Calu3 (cell line): ENCODE results near the gene C12orf75. TPM values are rescaled to one million over a fixed set of nuclear protein-coding genes. Genes with fewer than 3 reads are reported as not detected.
"Not testable (repeated sequence)": the region's sequence is repeated elsewhere in the genome, so short reads cannot be mapped to it uniquely, and the experiment has no call there.

Experiments
- BruUV-seq: library from RNA; stranded (reverse); fragments of 400-500 nt; replicated peaks from 2 replicates; lab custom pipeline; 2021; lab: Mats Ljungman, UMichigan
- CTCF ChIA-PET: fragments of 300-600 bp; sonication (Branson Sonifier 250); formaldehyde crosslinking; loops from one replicate; lab custom pipeline; 2022; ENCODE audit warnings: antibody characterized with exemption; lab: Charles Lee
- DNase-seq: peaks from one replicate; pipeline ENCODE4 v3.0.0; 2022
- H3K27ac Mint-ChIP-seq: one replicate; pipeline ENCODE4 v1.8.0; 2022; ENCODE audit warnings: mixed read lengths; ENCODE audit not compliant: unreplicated experiment
- H3K27me3 Mint-ChIP-seq: one replicate; pipeline ENCODE4 v1.8.0; 2022; ENCODE audit warnings: mixed read lengths; ENCODE audit not compliant: unreplicated experiment
- H3K36me3 Mint-ChIP-seq: one replicate; pipeline ENCODE4 v1.8.0; 2022; ENCODE audit warnings: mild to moderate bottlenecking, moderate library complexity, mixed read lengths; ENCODE audit not compliant: insufficient read depth, unreplicated experiment
- H3K4me1 Mint-ChIP-seq: one replicate; pipeline ENCODE4 v1.8.0; 2022; ENCODE audit warnings: mild to moderate bottlenecking, low read depth, mixed read lengths; ENCODE audit not compliant: unreplicated experiment
- H3K4me3 Mint-ChIP-seq: one replicate; pipeline ENCODE4 v1.8.0; 2022; ENCODE audit warnings: mild to moderate bottlenecking, low read depth, moderate library complexity, mixed read lengths; ENCODE audit not compliant: unreplicated experiment
- H3K9me3 Mint-ChIP-seq: one replicate; pipeline ENCODE4 v1.8.0; 2022; ENCODE audit warnings: low read depth, mixed read lengths; ENCODE audit not compliant: unreplicated experiment
- intact Hi-C: fragments of 100-400 bp; cut with micrococcal nuclease; formaldehyde crosslinking; loops from one replicate; pipeline ENCODE4 v1.10.0; 2022; ENCODE audit not compliant: unreplicated experiment
- total RNA-seq: library from RNA; stranded (reverse); gene quantifications from 2 replicates; pipeline ENCODE4 v1.2.3, GENCODE V29; 2022
- TF ChIP-seq, protein P1 (sequence below): fragments of 200-600 bp; IDR thresholded peaks from one replicate; pipeline ENCODE4 v1.8.0; 2022; ENCODE audit warnings: antibody characterized with exemption; ENCODE audit not compliant: unreplicated experiment

Gene C12orf75
- total RNA-seq, 1 experiment from 2014 or later = 363 TPM

DNA sequence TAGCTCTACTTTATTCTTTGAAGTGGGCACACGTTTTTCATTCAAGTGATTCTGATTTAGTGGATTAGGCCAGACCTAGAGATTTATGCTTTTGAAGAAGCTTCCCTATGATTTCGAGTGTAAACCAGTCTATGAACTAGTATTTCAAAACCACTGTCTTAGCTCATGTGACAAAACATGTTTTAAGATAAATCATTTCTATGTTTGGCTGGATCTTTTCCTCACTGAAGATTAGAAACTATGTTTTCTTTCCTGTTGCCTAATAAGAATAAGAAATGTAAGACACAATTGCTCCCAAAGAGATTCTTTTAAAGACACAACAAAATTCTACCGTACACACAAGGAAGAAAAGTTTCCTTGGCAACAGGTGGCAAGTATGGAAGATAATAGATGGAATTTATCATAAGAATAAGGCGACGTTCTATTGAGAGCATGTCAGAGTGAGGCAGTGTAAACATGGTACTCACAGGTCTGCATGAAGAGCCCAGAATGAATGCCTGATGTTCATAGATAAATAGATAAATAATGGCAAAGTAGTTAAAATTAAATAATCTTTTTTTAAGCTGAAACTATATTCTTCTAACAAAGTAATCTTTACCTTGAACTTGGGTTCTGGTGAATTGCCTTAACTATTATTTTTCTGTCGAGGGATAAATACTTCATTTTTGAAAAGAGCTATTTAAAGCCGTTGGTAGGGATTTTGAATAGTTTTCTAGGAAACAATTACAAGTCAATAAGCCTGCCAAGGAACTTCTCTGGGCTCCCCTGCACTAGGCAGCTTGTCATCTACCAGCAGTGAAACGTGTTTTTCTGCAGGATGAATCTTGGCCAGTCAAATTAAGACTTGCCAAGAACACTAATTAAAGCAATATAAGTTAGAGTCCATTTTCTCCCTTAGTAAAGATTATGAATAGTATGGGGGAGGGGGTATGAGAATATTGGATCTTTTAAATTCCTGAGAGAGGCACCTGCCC, 34.1 kb upstream of the C12orf75 start:
- no peaks in the 10 kb centered on the region for H3K27me3 Mint-ChIP-seq
- CTCF ChIA-PET = interaction anchor here (1.3 kb wide), 1 partner anchor 59 kb away, joined by 6 read pairs; no protein-coding TSS in a partner anchor
- BruUV-seq = no TSS peak
- H3K36me3 Mint-ChIP-seq = peaks cover 5% of the 10 kb centered on the region
- intact Hi-C loops = no loop called here
- no peak overlapping the region for H3K4me3 Mint-ChIP-seq
- no peak overlapping the region for H3K27ac Mint-ChIP-seq
- peaks cover 15% of the 10 kb centered on the region for H3K9me3 Mint-ChIP-seq
- TF ChIP-seq, protein P1, sequence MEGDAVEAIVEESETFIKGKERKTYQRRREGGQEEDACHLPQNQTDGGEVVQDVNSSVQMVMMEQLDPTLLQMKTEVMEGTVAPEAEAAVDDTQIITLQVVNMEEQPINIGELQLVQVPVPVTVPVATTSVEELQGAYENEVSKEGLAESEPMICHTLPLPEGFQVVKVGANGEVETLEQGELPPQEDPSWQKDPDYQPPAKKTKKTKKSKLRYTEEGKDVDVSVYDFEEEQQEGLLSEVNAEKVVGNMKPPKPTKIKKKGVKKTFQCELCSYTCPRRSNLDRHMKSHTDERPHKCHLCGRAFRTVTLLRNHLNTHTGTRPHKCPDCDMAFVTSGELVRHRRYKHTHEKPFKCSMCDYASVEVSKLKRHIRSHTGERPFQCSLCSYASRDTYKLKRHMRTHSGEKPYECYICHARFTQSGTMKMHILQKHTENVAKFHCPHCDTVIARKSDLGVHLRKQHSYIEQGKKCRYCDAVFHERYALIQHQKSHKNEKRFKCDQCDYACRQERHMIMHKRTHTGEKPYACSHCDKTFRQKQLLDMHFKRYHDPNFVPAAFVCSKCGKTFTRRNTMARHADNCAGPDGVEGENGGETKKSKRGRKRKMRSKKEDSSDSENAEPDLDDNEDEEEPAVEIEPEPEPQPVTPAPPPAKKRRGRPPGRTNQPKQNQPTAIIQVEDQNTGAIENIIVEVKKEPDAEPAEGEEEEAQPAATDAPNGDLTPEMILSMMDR = no peak
- DNase-seq = no peak
- H3K4me1 Mint-ChIP-seq = peaks cover 21% of the 10 kb centered on the region

- CTCF ChIA-PET = no interaction called here
- no peaks in the 10 kb centered on the region for H3K4me1 Mint-ChIP-seq
- no peak overlapping the region for H3K27ac Mint-ChIP-seq
- H3K9me3 Mint-ChIP-seq = peaks cover 15% of the 10 kb centered on the region
- intact Hi-C loops = no loop called here
- no peaks in the 10 kb centered on the region for H3K36me3 Mint-ChIP-seq
- no peaks in the 10 kb centered on the region for H3K27me3 Mint-ChIP-seq
- no peak overlapping the region for H3K4me3 Mint-ChIP-seq
- no TSS peak for BruUV-seq
- DNase-seq = no peak
- TF ChIP-seq, protein P1 = no peak
Measured at GRCh38 chr12:105300883-105301282, 29.6 kb upstream of the C12orf75 start.

DNA sequence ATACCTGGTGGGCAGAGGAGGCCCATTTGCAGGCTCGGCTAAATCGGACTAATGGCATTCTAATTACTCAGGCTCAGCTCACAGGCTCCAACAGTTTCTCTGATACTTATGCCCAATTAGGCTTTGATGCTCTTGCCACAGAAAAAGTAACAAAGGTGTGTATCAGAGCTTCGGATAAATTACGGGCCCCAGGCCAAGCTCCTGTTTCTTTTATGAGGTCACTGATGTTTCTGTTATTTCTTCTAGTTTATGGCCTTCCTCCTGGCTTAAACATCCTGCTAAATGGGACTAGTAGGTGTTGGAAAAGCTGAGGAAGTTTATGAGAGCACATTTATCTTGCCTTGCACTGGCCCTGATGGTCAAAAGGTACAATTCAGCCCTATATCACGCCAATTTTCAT, 28.8 kb upstream of the C12orf75 start:
- Mint-ChIP-seq H3K4me3 (no peak overlapping the region), H3K4me1 (no peaks in the 10 kb centered on the region), H3K36me3 (no peaks in the 10 kb centered on the region), H3K27me3 (no peaks in the 10 kb centered on the region), H3K9me3 (peaks cover 15% of the 10 kb centered on the region), H3K27ac (no peak overlapping the region)
- BruUV-seq = no TSS peak
- TF ChIP-seq, protein P1 = no peak
- CTCF ChIA-PET = no interaction called here
- no peak for DNase-seq
- intact Hi-C loops = no loop called here

- H3K27ac Mint-ChIP-seq, H3K36me3 Mint-ChIP-seq, H3K4me3 Mint-ChIP-seq, H3K4me1 Mint-ChIP-seq, BruUV-seq, DNase-seq, intact Hi-C loops, H3K27me3 Mint-ChIP-seq: not testable (repeated sequence)
- peaks cover 16% of the 10 kb centered on the region for H3K9me3 Mint-ChIP-seq
- CTCF ChIA-PET = interaction anchor here (1.1 kb wide), 1 partner anchor 18 kb away, joined by 3 read pairs; no protein-coding TSS in a partner anchor
Measured at GRCh38 chr12:105302986-105303385, 27.5 kb upstream of the C12orf75 start.

DNA sequence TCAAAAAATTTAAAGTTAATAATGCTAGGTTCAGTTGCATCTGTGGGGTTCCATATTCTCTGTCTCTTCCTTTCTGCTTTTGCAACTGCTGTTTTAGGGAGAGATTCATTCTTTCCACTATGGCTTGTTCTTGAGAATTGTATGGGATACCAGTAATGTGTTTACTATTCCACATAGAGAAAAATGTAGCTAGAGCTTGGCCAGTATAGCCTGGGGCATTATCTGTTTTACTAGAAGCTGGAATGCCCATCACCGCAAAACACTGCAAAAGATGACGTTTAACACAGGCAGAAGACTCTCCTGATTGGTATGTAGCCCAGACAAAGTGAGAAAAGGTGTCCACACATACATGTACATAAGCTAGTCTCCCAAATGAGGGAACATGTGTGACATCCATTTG, 25.9 kb upstream of the C12orf75 start:
- H3K27ac Mint-ChIP-seq, H3K4me3 Mint-ChIP-seq, H3K4me1 Mint-ChIP-seq, CTCF ChIA-PET, H3K36me3 Mint-ChIP-seq, DNase-seq, intact Hi-C loops, BruUV-seq, H3K27me3 Mint-ChIP-seq: not testable (repeated sequence)
- peaks cover 12% of the 10 kb centered on the region for H3K9me3 Mint-ChIP-seq

GRCh38 chr12:105307601-105308314, 22.7 kb upstream of the C12orf75 start:
- BruUV-seq, H3K4me3 Mint-ChIP-seq, H3K27ac Mint-ChIP-seq, intact Hi-C loops, CTCF ChIA-PET, DNase-seq, H3K27me3 Mint-ChIP-seq, H3K36me3 Mint-ChIP-seq, H3K9me3 Mint-ChIP-seq: not testable (repeated sequence)
- H3K4me1 Mint-ChIP-seq = peaks cover 35% of the 10 kb centered on the region

DNA sequence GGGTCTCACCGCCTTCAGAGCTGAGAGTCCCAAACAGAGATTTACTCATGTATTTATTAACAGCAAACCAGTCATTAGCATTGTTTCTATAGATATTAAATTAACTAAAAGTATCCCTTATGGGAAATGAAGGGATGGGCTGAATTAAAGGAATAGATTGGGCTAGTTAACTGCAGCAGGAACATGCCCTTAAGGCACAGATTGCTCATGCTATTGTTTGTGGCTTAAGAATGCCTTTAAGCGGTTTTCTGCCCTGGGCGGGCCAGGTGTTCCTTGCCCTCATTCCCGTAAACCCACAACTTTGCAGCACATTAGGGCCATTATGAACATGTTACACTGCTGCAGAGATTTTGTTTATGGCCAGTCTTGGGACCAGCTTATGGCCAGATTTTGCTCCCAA, 21.7 kb upstream of the C12orf75 start:
- intact Hi-C loops, BruUV-seq, CTCF ChIA-PET, H3K27ac Mint-ChIP-seq, DNase-seq, H3K36me3 Mint-ChIP-seq, H3K9me3 Mint-ChIP-seq, H3K4me3 Mint-ChIP-seq, H3K27me3 Mint-ChIP-seq: not testable (repeated sequence)
- H3K4me1 Mint-ChIP-seq = peaks cover 40% of the 10 kb centered on the region
